PC-3 (cell line): ENCODE results near the gene TOM1L2. TPM values are rescaled to one million over a fixed set of nuclear protein-coding genes. Genes with fewer than 3 reads are reported as not detected.

ENCODE experiments used
- ATAC-seq: fragments of 200-7000 bp; cut with Tn5 transposase; 2 replicates; pipeline ENCODE4 v1.9.1; 2020; ENCODE audit warnings: mild to moderate bottlenecking, moderate library complexity
- BruUV-seq: library from RNA; stranded (reverse); fragments of 400-500 nt; replicated peaks from 2 replicates; lab custom pipeline; 2021; lab: Mats Ljungman, UMichigan
- CTCF ChIA-PET: fragments of 300-600 bp; sonication (Branson Sonifier 250); formaldehyde crosslinking; loops from one replicate; lab custom pipeline; 2022; ENCODE audit warnings: antibody characterized with exemption; lab: Charles Lee
- POLR2A ChIA-PET: fragments of 300-600 bp; sonication (Branson Sonifier 250); formaldehyde crosslinking; loops from one replicate; lab custom pipeline; 2022; ENCODE audit warnings: antibody characterized with exemption; ENCODE audit not compliant: unreplicated experiment; lab: Charles Lee
- DNase-seq: peaks from one replicate; pipeline ENCODE4 v3.0.0-alpha.2; 2015
- H2AFZ ChIP-seq: fragments of 300-600 bp; sonication (generic); 2 replicates; pipeline ENCODE4 v1.6.0; 2016; ENCODE audit warnings: antibody characterized with exemption, low read length
- H3F3A ChIP-seq: fragments of 300-600 bp; sonication (generic); one replicate; pipeline ENCODE4 v1.6.0; 2017; ENCODE audit warnings: antibody characterized with exemption, low read length, control low read depth, mild to moderate bottlenecking; ENCODE audit not compliant: unreplicated experiment
- H3K27ac ChIP-seq: fragments of 300-600 bp; sonication (generic); 2 replicates; pipeline ENCODE4 v1.5.1; 2016; ENCODE audit warnings: mild to moderate bottlenecking, low read length
- H3K27me3 ChIP-seq: fragments of 300-600 bp; sonication (generic); 2 replicates; pipeline ENCODE4 v1.6.1; 2016; ENCODE audit warnings: low read length, mixed read lengths
- H3K36me3 ChIP-seq: fragments of 300-600 bp; sonication (generic); 2 replicates; pipeline ENCODE4 v1.6.1; 2016; ENCODE audit warnings: low read depth, mixed run types, low read length, mixed read lengths
- H3K4me1 ChIP-seq: fragments of 300-600 bp; sonication (generic); 2 replicates; pipeline ENCODE4 v1.5.1; 2016; ENCODE audit warnings: low read length; ENCODE audit not compliant: insufficient read depth
- H3K4me2 ChIP-seq: fragments of 300-600 bp; sonication (generic); 2 replicates; pipeline ENCODE4 v1.6.0; 2016; ENCODE audit warnings: low read length
- H3K4me3 ChIP-seq: fragments of 300-600 bp; sonication (generic); 2 replicates; pipeline ENCODE4 v1.5.1; 2016; ENCODE audit warnings: mild to moderate bottlenecking, low read length, mixed read lengths
- H3K79me2 ChIP-seq: fragments of 300-600 bp; sonication (generic); 2 replicates; pipeline ENCODE4 v1.6.1; 2017; ENCODE audit warnings: low read length, mixed read lengths
- H3K9ac ChIP-seq: fragments of 300-600 bp; sonication (generic); 2 replicates; pipeline ENCODE4 v1.6.0; 2016; ENCODE audit warnings: mild to moderate bottlenecking, low read length
- H3K9me2 ChIP-seq: fragments of 300-600 bp; sonication (generic); replicated peaks from 2 replicates; pipeline ENCODE4 v1.6.1; 2016; ENCODE audit warnings: mixed run types, low read length, mixed read lengths
- H3K9me3 ChIP-seq: fragments of 300-600 bp; sonication (generic); 2 replicates; pipeline ENCODE4 v1.6.1; 2016; ENCODE audit warnings: low read length, mixed read lengths
- H4K20me1 ChIP-seq: fragments of 300-600 bp; sonication (generic); 2 replicates; pipeline ENCODE4 v1.6.1; 2016; ENCODE audit warnings: low read length, mixed read lengths
- EZH2 ChIP-seq: fragments of 300-600 bp; sonication (generic); IDR thresholded peaks from one replicate; pipeline ENCODE4 v1.6.1; 2017; ENCODE audit warnings: antibody characterized with exemption, mild to moderate bottlenecking, low read length; ENCODE audit not compliant: unreplicated experiment
- EZH2phosphoT487 ChIP-seq: fragments of 300-600 bp; sonication (generic); IDR thresholded peaks from 2 replicates; pipeline ENCODE4 v1.6.1; 2018; ENCODE audit warnings: mild to moderate bottlenecking, antibody characterized with exemption, low read length, borderline replicate concordance
- intact Hi-C: fragments of 100-400 bp; cut with micrococcal nuclease; formaldehyde crosslinking; loops from 2 replicates; pipeline ENCODE4 v1.9.0; 2023
- total RNA-seq: library from RNA; depleted of rRNA; stranded (reverse); fragments of >200 nt; gene quantifications from 2 replicates; pipeline ENCODE4 v1.2.3, GENCODE V29; 2014
- TF ChIP-seq, protein P1 (sequence below): fragments of 300-600 bp; sonication (generic); conservative IDR thresholded peaks from 2 replicates; pipeline ENCODE4 v1.5.1; 2017; ENCODE audit warnings: antibody characterized with exemption, low read depth, mild to moderate bottlenecking, low read length

TOM1L2 gene
- total RNA-seq, 1 experiment from 2014 or later = 53.3 TPM

DNA sequence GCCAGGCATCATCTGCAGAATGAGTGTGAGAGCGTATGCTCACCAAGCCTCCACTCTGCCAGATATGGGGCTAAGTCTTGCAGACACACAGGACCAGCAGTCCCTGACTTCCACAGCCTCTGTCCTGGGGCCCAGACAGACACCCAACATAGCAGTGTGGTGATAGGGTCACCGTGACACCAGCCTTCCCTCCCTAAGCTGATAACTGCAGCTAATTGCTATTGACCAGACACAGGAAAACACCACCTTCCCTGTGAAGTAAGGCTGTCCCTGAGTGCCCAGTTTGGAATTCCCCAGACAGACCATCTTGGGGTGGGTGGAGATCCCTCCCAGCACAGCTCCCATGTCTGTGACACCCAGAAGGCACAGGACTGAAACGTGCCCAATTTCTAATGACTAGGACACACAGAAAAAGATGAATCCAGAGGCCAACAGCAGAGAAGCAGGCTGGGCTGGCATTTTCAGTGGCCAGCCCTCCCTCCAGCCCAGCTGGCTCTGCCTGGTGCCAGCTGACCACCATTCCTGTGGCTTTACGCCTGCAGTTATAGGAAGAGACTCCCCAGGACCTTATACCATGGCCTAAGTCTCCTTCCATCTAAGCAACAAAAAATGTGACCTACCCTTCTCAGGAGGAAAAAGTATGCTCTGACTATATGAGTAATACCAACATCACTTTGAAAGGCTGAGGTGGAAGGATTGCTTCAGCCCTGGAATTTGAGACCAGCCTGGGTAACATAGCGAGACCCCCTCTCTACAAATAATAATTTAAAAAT is 36.5 kb upstream of the TOM1L2 start:
- Histone ChIP-seq H3K9me2 (no peaks in the 10 kb centered on the region), H4K20me1 (no peaks in the 10 kb centered on the region), H3K27me3 (no peaks in the 10 kb centered on the region), H3K36me3 (peaks cover 5% of the 10 kb centered on the region; the same call in 1 of the 2 replicates), H3K27ac (peak overlapping the region; percentile 52), H2AFZ (no peak overlapping the region), H3K4me3 (no peak overlapping the region), H3K79me2 (no peaks in the 10 kb centered on the region), H3K9me3 (no peaks in the 10 kb centered on the region), H3K4me2 (peak overlapping the region; percentile 36), H3F3A (no peaks in the 10 kb centered on the region), H3K9ac (no peak overlapping the region), H3K4me1 (peaks cover 39% of the 10 kb centered on the region)
- no TSS peak for BruUV-seq
- ATAC-seq = peak; percentile 65
- TF ChIP-seq EZH2 = no peak
- no peak for TF ChIP-seq EZH2phosphoT487
- TF ChIP-seq, protein P1, sequence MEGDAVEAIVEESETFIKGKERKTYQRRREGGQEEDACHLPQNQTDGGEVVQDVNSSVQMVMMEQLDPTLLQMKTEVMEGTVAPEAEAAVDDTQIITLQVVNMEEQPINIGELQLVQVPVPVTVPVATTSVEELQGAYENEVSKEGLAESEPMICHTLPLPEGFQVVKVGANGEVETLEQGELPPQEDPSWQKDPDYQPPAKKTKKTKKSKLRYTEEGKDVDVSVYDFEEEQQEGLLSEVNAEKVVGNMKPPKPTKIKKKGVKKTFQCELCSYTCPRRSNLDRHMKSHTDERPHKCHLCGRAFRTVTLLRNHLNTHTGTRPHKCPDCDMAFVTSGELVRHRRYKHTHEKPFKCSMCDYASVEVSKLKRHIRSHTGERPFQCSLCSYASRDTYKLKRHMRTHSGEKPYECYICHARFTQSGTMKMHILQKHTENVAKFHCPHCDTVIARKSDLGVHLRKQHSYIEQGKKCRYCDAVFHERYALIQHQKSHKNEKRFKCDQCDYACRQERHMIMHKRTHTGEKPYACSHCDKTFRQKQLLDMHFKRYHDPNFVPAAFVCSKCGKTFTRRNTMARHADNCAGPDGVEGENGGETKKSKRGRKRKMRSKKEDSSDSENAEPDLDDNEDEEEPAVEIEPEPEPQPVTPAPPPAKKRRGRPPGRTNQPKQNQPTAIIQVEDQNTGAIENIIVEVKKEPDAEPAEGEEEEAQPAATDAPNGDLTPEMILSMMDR = no peak
- CTCF ChIA-PET = no interaction called here
- intact Hi-C loops = no loop called here
- POLR2A ChIA-PET = no interaction called here
- DNase-seq = peak; percentile 84

DNA sequence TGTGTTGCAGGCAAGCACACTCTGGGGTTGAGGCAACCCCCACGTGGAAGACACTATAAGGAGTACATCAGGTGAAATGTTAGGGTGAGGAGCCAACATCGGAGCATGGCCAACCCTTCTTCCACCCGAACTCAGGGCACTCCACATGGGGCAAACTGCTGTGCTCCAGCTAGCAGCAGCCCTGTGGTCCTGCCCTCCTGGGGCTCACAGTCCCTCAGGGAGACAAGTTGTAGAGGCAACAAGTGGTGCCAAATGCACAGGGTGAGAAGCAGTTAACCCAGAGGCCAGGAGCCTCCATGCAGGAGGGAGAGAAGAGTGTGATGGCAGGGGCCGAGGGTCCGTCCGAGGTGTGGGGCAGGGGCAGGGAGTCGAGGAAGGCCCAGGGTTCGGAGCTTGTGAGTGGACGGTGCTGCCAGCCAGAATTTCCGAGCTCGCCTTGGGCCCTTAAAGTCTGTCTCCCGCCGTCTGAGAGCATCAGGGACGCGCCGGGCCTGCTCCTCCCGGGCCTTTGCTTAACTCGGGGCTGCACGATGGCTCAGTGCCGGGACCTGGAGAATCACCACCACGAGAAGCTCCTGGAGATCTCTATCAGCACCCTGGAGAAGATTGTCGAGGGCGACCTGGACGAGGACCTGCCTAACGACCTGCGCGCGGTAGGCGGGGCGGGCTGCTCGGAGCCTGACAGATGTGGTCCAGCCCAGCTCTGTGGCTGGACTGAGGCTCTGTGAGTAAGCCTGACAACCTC is 34.5 kb upstream of the TOM1L2 start:
- H3K4me3 ChIP-seq = no peak overlapping the region
- H3K4me1 ChIP-seq = peaks cover 39% of the 10 kb centered on the region
- CTCF ChIA-PET = no interaction called here
- no peaks in the 10 kb centered on the region for H4K20me1 ChIP-seq
- no peaks in the 10 kb centered on the region for H3K27me3 ChIP-seq
- TF ChIP-seq EZH2phosphoT487 = no peak
- TF ChIP-seq, protein P1 = 0 out of 2 replicates have a peak, but pooled peaks have one; percentile 1
- DNase-seq (no peak), ATAC-seq (no peak)
- H3K9me3 ChIP-seq = no peaks in the 10 kb centered on the region
- no peak overlapping the region for H3K4me2 ChIP-seq
- H3K36me3 ChIP-seq = peaks cover 5% of the 10 kb centered on the region; the same call in 1 of the 2 replicates
- H2AFZ ChIP-seq = no peak overlapping the region
- POLR2A ChIA-PET = no interaction called here
- no peak overlapping the region for H3K27ac ChIP-seq
- H3K9me2 ChIP-seq = no peaks in the 10 kb centered on the region
- no peaks in the 10 kb centered on the region for H3K79me2 ChIP-seq
- H3F3A ChIP-seq = no peaks in the 10 kb centered on the region
- BruUV-seq = no TSS peak
- intact Hi-C loops = no loop called here
- H3K9ac ChIP-seq = no peak overlapping the region
